GM19025 (cell line): ENCODE data around the gene CTSD.

Source experiments
- ATAC-seq: cut with Tn5 transposase; IDR thresholded peaks from one replicate; pipeline ENCODE4 v1.9.1; 2021; ENCODE audit warnings: mild to moderate bottlenecking, low read depth, moderate library complexity; ENCODE audit not compliant: unreplicated experiment

Gene CTSD

GRCh38 chr11:1782831-1783724 lies 19.4 kb upstream of the CTSD start:
- no peak for ATAC-seq

DNA sequence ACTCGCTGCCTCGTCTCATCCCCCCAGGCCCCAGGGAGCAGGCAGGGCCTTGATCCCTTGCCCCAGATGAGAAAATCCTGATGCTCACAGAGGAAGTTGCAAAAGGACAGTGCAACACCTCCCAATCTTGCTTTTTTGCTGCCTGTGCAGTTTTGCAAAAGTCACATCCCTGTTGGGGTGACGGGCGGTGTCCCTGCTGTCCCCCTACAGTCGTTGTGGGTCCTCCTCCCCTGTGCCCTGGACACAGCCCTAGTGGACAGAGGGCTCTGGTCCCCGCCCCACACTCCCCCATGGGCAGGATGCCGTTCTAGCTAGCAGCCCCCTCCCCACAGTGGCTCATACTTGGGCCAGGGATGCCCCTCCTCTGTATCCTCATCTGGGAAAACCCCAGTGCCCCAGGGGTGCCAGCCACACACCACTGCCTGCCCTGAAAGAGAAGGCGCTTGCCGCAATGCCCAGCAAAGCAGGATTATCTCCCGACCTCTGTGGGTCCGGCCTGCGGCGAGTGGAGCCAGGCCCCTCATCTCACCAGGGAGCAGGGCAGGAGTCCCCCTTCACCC lies 18.4 kb upstream of the CTSD start:
- no peak for ATAC-seq

GRCh38 chr11:1781593-1781975 lies 17.9 kb upstream of the CTSD start:
- ATAC-seq: no peak

DNA sequence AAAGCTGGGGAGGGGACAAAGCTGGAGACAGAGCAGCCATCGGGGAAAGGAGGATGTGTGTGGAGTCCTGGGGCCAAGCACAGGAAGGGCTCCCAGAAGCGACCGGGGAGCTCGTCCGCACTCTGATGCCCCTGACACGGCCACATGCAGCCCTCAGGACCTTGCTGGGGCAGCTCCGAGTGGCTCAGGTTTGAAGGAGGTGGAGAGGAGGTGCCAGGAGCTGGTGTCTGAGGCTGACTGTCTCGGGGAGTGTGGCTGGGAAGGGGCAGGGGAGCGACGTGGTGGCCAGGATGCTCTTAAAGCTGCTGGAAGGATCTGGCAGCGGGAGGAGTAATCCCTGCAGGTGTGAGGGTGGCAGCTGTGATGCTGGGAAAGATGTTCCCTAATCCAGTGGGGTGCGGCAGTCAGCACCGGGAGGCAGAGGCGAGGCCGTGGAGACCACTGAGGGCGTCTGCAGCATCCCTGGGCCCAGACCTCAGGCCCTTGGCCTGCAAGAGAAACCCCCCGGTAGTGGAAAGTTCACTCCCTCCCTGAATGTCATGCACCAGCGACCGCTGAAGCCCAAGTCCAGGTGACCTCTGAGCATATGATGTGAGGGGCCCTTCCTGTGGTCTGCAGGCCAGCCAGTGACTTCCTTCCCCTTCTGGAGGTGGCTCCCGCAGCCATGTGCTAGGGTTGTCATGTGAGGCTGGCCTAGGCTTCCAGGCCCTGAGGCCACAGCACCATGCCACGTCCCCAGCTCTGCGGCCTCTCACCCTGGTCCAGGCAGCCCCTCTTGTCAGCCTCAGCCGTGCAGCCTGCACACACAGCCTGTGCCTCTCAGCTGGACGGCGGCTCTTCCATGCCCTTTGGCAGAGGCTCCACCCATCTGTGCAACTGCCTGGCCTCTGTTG lies 17.2 kb upstream of the CTSD start:
- no peak for ATAC-seq

GRCh38 chr11:1779806-1780699 lies 16.3 kb upstream of the CTSD start:
- no peak for ATAC-seq

- ATAC-seq: no peak
Measured at GRCh38 chr11:1779034-1779805, 15.5 kb upstream of the CTSD start.

DNA sequence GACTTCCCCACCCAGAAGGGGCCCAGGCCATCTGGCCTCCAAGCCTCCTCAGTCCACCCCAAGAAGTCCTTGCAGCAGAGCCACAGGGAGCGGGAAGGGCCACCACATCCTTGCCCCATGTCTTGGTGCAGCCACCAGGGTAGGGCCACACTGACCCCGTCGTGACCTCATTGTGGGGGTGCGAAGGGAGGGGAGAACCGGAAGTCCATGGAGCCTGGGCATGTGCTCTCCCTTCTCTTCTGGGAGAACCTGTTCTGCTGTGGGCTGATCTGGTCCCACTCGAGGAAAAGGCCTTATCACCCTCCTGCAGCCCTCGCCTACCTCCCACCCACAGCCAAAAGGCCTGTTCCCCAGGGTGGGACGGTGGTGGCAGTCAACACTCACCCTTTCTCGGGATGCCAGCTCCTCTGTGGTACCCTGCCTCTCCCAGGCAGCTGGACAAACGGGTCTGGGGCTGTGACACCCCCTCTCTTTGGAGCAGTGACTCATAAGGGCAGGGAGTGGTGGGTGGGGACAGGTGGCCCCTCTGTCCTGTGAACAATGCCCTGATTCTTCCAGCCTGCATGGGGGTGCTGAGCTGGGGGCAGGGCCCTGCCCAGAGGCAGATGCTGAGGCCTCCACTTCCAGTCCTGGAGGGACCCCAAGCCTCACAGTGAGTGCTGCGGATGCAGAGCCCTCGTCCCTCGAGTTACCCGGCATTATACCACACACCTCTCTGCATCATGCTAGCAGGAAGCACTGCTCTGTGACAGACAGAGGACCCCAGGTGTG lies 14.6 kb upstream of the CTSD start:
- ATAC-seq: no peak

DNA sequence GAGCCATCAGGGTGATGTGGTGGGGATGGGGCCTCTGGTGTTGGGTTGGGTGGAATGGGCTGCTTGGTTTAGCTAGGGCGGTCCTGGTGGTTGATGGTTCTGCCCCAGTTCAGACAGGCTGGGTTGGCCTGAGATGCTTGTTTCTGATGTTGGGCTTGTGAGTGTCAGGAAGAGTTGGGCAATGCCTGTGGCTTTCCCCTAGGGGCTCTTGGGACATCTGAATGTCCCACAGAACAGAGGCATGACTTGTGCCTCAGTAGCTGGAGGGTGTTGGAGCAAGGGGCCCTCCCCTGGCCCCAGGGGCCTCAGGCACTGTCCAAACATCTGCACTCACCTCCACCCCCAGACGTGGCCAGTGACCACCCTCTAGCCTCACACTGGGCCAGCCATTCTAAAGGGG lies 14.0 kb upstream of the CTSD start:
- ATAC-seq: no peak

DNA sequence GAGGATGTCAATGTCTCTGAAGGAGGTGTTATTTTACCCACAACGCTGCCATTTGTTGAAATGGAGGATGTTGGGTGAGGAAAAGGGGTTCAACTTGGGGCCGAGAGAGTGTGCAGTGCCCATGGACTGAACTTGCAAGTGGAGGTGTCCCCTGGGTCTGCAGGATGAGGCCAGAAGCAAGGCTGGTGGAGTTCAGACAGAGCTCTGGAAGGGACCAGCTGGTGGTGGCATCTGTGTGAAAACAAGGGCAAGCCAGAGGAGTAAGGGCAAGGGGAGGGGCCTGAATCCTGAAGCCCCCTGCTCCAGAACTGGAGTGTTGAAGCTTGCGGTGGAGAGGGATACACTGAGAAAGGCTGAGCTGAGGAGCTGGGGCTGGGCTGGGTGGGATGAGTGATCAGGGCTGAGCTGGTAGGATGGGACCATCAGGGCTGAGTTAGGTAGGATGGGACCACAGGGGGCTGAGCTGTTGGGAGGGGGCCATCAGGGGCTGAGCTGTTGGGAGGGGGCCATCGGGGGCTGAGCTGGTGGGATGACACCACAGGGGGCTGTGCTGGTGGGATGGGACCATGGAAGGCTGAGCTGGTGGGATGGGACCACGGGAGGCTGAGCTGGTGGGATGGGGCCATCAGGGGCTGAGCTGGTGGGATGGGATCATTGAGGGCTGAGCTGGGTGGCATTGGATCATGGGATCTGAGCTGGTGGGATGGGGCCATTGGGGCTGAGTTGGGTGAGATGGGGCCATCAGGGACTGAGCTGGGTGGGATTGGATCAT lies 13.4 kb upstream of the CTSD start:
- no peak for ATAC-seq

GRCh38 chr11:1776331-1776851 lies 12.7 kb upstream of the CTSD start:
- ATAC-seq: no peak

DNA sequence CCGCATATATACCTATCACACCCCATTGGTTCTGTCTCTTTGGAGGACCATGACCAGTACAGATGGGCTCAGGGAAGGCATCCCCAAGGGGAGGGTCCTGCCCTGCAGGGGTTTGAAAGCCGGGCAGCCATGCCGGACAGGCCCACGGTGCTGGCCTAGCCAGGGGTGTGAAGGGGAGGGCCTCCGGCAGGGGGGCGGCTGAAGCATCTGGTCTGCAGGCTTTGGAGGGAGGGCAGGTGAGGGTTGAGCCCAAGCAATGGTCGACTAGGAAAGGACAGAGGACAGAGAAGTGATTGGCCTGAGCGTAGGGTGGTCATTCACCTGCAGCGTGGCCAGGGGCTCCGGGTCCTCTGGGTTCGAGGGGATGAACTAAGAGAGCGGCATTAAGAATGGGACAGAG lies 11.2 kb upstream of the CTSD start:
- no peak for ATAC-seq

- no peak for ATAC-seq
Measured at GRCh38 chr11:1773994-1774550, 10.3 kb upstream of the CTSD start.

- no peak for ATAC-seq
Measured at GRCh38 chr11:1773131-1773993, 9.6 kb upstream of the CTSD start.

DNA sequence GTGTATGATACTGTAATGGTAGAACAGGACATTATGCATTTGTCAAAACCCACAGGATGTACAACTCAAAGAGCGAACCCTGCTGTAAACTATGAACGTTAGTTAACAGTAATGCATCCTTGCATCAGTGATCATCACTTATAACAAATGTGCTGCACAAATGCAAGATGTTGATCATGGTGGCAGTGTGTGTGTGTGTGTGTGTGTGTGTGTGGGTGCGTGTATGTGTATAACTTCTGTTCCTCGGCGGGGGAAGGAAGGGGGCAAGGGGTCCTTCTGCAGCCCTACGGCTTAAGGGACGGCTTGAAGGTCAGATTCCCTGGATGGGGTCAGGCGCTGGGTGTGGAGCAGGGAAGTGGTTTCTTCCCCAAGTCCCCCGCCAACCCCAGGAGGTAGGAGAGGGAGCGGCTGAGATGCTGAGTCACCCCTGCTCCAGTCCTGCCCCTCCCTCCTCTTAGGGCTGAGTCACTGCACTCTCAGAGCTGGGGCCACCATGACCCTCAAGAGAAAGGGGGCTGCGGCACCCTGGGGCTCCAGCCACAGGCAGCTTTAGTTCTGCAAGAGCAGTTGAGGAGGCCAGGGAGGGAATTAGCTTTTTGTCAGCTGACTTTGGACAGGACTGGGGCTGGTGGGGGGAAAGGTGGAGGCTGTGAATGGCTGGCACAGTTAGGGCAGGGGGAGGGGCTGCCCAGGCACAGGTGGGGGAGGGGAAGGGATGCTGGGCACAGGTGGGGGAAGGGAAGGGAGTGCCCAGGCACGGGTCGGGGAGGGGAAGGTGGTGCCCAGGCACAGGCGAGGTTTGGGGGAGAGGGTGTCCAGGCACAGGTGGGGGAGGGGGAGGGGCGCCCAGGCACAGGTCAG lies 8.8 kb upstream of the CTSD start:
- no peak for ATAC-seq

DNA sequence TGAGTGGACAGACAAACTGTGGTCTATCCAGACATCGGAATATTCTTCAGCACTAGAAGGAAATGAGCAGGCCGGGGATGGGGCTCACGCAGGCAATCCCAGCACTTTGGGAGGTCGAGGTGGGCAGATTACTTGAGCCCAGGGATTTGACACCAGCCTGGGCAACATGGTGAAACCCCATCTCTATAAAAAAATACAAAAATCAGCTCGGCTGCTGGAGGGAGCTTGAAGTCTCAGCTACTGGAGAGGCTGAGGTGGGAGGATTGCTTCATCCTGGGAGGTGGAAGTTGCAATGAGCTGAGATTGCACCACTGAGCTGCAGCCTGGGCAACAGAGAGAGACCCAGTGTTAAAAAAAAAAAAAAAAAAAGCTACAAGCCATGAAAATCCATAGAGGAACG lies 8.0 kb upstream of the CTSD start:
- ATAC-seq: no peak

DNA sequence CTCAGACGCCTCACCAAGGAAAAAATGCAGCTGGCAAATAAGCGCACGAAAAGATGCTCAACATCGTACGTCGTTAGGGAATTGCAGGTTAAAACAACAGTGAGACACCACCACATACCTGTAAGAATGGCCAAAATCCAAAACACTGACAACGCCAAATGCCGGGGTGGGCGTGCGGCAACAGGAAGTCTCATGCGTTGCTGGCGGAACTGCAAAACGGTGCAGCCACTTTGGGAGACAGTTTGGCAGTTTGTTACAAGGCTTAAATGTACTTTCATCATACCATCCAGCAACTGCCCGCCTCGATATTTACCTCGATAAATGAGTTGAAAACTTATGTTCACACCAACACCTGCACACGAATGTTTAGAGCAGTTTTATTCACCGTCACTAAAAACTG lies 7.5 kb upstream of the CTSD start:
- ATAC-seq: no peak
